CD4-positive, alpha-beta T cell (primary cell): ENCODE data around the gene ANKRD18B. TPM values are rescaled to one million over a fixed set of nuclear protein-coding genes. Genes with fewer than 3 reads are reported as not detected.
"Not testable (repeated sequence)": the region's sequence is repeated elsewhere in the genome, so short reads cannot be mapped to it uniquely, and the experiment has no call there.

Experiments used
- ATAC-seq: fragments of 200-7000 bp; cut with Tn5 transposase; one replicate; pipeline ENCODE4 v1.10.0; 2022; ENCODE audit warnings: mild to moderate bottlenecking; ENCODE audit not compliant: poor library complexity
- CTCF ChIA-PET: fragments of 350-600 bp; sonication (Branson Sonifier 250); formaldehyde crosslinking; loops from one replicate; lab custom pipeline; 2021; ENCODE audit warnings: antibody characterized with exemption, inconsistent platforms; lab: Charles Lee
- POLR2A ChIA-PET: fragments of 350-600 bp; sonication (Branson Sonifier 250); formaldehyde crosslinking; loops from one replicate; lab custom pipeline; 2021; ENCODE audit warnings: antibody characterized with exemption, inconsistent platforms; lab: Charles Lee
- DNase-seq, 14 experiments: peaks; one replicate each; pipeline ENCODE4 v3.0.0-alpha.2; 2013 to 2020; ENCODE audit warnings: mixed read lengths in 2 of 14
- H3K27ac ChIP-seq, 2 donors: one replicate each; pipeline versions ENCODE4 v1.5.1 to v1.7.0; 2013; ENCODE audit warnings: low read length in 2 of 2, low read depth in 1 of 2, mild to moderate bottlenecking in 1 of 2
- H3K27me3 ChIP-seq, 2 experiments: 1 replicate in 1 of 2; 2 replicates in 1 of 2; pipeline versions ENCODE4 v1.6.1 to v1.7.0; 2013; ENCODE audit warnings: low read length in 2 of 2, control low read depth in 1 of 2, mild to moderate bottlenecking in 1 of 2, moderate library complexity in 1 of 2; ENCODE audit not compliant: insufficient read depth in 2 of 2, control insufficient read depth in 1 of 2
- H3K36me3 ChIP-seq: one replicate; pipeline ENCODE4 v1.6.1; 2013; ENCODE audit warnings: low read length, control low read depth; ENCODE audit not compliant: insufficient read depth
- H3K4me1 ChIP-seq: one replicate; pipeline ENCODE4 v1.6.1; 2013; ENCODE audit warnings: low read length, control low read depth; ENCODE audit not compliant: insufficient read depth
- H3K4me3 ChIP-seq: one replicate; pipeline ENCODE4 v1.5.1; 2013; ENCODE audit warnings: mild to moderate bottlenecking, low read length, moderate library complexity
- H3K9me3 ChIP-seq, 2 experiments: 1 replicate in 1 of 2; 2 replicates in 1 of 2; pipeline versions ENCODE4 v1.6.1 to v1.7.0; 2013; ENCODE audit warnings: low read length in 2 of 2, mild to moderate bottlenecking in 2 of 2, control low read depth in 1 of 2, moderate library complexity in 1 of 2; ENCODE audit not compliant: control insufficient read depth in 1 of 2, insufficient read depth in 1 of 2
- H3K27ac Mint-ChIP-seq: one replicate; pipeline ENCODE4 v1.8.0; 2020; ENCODE audit warnings: mixed read lengths
- H3K27me3 Mint-ChIP-seq: one replicate; pipeline ENCODE4 v1.8.0; 2021; ENCODE audit warnings: mixed read lengths
- H3K36me3 Mint-ChIP-seq: one replicate; pipeline ENCODE4 v1.8.0; 2021; ENCODE audit warnings: low read depth, mixed read lengths
- H3K4me1 Mint-ChIP-seq: one replicate; pipeline ENCODE4 v1.8.0; 2021; ENCODE audit warnings: low read depth, mixed read lengths
- H3K4me3 Mint-ChIP-seq: one replicate; pipeline ENCODE4 v1.8.0; 2020; ENCODE audit warnings: mild to moderate bottlenecking, mixed read lengths
- H3K9me3 Mint-ChIP-seq: one replicate; pipeline ENCODE4 v1.8.0; 2020; ENCODE audit warnings: mixed read lengths
- intact Hi-C, 2 experiments: fragments of 100-400 bp; cut with DNase I in 1 of 2; cut with micrococcal nuclease in 1 of 2; formaldehyde crosslinking; loops; one replicate each; pipeline versions ENCODE4 v1.15.1 to v1.9.0; 2023 to 2025; cut with DNase I, micrococcal nuclease
- total RNA-seq, 174 experiments: library from RNA in 2 of 174; stranded (reverse) in 2 of 174; gene quantifications; one replicate each; pipeline ENCODE4 v1.2.3 and lab custom pipeline; 2021 to 2026
- TF ChIP-seq, protein P1 (sequence below): fragments of 200-600 bp; IDR thresholded peaks from one replicate; pipeline ENCODE4 v1.8.0; 2022; ENCODE audit warnings: antibody characterized with exemption, mild to moderate bottlenecking

The ANKRD18B gene
- total RNA-seq, 2 experiments from 2014 or later: 0.61 TPM; not detected in 1

DNA sequence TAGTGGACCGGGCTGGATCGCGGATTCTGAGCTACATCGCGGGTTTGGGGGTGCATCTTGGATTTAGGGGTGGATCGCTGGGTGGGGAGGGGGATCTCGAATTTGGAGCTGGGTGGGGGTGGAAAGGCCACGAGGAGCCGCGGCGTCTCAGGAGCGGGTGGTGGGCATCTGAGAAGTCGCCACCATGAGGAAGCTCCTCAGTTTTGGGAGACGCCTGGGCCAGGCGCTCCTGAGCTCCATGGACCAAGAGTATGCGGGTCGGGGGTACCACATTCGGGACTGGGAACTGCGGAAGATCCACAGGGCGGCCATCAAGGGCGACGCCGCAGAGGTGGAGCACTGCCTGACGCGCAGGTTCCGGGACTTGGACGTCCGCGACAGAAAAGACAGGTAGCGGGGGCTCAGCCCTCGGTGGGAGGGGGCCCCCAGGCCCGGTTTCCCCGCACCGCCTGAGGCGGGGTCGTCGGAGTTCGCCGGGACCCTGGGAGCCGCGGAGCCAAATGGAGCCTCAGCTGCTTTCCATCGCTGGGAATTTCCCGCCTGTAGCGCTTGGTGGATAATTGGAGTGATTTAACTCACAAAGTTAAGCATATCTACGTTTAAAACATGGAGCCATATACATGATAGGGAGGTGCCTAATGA is 376 bp downstream of the ANKRD18B start:
- intact Hi-C loops: no loop called here
- Histone ChIP-seq H3K27ac (no peak overlapping the region), H3K4me3 (peak overlapping the region; percentile 52), H3K9me3 (peaks cover 0 to 4% of the 10 kb centered on the region in 2 experiments), H3K27me3 (peaks cover 10 to 32% of the 10 kb centered on the region in 2 experiments), H3K36me3 (no peaks in the 10 kb centered on the region), H3K4me1 (peaks cover 14% of the 10 kb centered on the region)
- TF ChIP-seq, protein P1, sequence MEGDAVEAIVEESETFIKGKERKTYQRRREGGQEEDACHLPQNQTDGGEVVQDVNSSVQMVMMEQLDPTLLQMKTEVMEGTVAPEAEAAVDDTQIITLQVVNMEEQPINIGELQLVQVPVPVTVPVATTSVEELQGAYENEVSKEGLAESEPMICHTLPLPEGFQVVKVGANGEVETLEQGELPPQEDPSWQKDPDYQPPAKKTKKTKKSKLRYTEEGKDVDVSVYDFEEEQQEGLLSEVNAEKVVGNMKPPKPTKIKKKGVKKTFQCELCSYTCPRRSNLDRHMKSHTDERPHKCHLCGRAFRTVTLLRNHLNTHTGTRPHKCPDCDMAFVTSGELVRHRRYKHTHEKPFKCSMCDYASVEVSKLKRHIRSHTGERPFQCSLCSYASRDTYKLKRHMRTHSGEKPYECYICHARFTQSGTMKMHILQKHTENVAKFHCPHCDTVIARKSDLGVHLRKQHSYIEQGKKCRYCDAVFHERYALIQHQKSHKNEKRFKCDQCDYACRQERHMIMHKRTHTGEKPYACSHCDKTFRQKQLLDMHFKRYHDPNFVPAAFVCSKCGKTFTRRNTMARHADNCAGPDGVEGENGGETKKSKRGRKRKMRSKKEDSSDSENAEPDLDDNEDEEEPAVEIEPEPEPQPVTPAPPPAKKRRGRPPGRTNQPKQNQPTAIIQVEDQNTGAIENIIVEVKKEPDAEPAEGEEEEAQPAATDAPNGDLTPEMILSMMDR: no peak
- POLR2A ChIA-PET: interaction anchor here (0.9 kb wide), 1 partner anchor 51 kb away, joined by 4 read pairs; the partner anchor contains the start of gene NOL6
- H3K36me3 Mint-ChIP-seq: no peaks in the 10 kb centered on the region
- peak overlapping the region; percentile 87 for H3K4me3 Mint-ChIP-seq
- CTCF ChIA-PET: interaction anchor here (1.4 kb wide), 1 partner anchor 14 kb away, joined by 4 read pairs; no protein-coding TSS in a partner anchor
- DNase-seq (peak in 2 of 14 experiments; percentile 9 to 20), ATAC-seq (peak; percentile 34)
- peaks cover 10% of the 10 kb centered on the region for H3K4me1 Mint-ChIP-seq
- H3K27ac Mint-ChIP-seq: no peak overlapping the region
- no peaks in the 10 kb centered on the region for H3K9me3 Mint-ChIP-seq
- H3K27me3 Mint-ChIP-seq: peaks cover 78% of the 10 kb centered on the region

DNA sequence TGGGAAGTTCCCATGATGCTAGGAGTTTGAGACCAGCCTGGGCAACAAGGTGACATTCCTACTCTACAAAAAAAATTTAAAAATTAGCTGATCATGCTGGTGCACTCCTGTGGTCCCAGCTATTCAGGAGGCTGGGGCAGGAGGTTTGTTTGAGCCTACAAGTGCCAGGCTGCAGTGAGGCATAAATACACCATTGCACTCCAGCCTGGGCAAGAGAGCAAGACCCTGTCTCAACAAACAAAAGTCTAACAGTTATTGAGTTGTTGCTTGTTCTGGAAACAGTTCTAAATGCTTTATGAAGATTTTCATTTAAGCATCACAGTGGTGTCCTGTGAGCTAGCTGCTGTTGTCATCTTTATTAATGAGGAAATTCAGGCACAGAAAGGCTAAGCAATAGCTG is 4.0 kb downstream of the ANKRD18B start:
- Histone ChIP-seq H3K4me1 (peaks cover 14% of the 10 kb centered on the region), H3K27me3 (peaks cover 10 to 24% of the 10 kb centered on the region in 2 experiments)
- ATAC-seq, DNase-seq, H3K9me3 Mint-ChIP-seq, H3K4me3 ChIP-seq, intact Hi-C loops, H3K27ac ChIP-seq, H3K4me3 Mint-ChIP-seq, H3K36me3 ChIP-seq, H3K9me3 ChIP-seq, H3K36me3 Mint-ChIP-seq, H3K27ac Mint-ChIP-seq, CTCF ChIA-PET, POLR2A ChIA-PET: not testable (repeated sequence)
- H3K27me3 Mint-ChIP-seq: peaks cover 62% of the 10 kb centered on the region
- H3K4me1 Mint-ChIP-seq: peaks cover 10% of the 10 kb centered on the region

DNA sequence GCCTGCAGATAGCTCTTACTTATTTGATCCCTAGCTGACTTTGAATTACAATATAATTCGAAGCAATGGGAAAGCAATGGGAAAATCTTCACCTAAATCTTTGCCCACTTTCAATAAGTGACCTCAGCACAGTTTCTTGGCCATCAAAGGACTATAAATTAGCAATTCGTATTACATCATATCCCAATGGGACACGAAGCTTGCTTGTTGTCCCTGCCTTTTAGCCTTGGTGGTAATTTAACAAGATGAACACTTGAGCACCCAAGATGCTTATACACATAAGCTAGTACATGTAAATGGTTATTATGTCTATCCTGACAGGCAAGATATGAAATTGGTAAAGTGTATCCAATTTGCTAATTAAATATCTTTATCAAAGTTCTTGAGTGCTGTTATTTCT is 9.9 kb downstream of the ANKRD18B start:
- H3K4me1 Mint-ChIP-seq, H3K27ac Mint-ChIP-seq, H3K4me3 ChIP-seq, DNase-seq, POLR2A ChIA-PET, H3K36me3 ChIP-seq, H3K9me3 Mint-ChIP-seq, intact Hi-C loops, H3K9me3 ChIP-seq, H3K4me1 ChIP-seq, H3K36me3 Mint-ChIP-seq, ATAC-seq, H3K27me3 ChIP-seq, H3K4me3 Mint-ChIP-seq, H3K27ac ChIP-seq, CTCF ChIA-PET: not testable (repeated sequence)
- H3K27me3 Mint-ChIP-seq: peaks cover 21% of the 10 kb centered on the region

DNA sequence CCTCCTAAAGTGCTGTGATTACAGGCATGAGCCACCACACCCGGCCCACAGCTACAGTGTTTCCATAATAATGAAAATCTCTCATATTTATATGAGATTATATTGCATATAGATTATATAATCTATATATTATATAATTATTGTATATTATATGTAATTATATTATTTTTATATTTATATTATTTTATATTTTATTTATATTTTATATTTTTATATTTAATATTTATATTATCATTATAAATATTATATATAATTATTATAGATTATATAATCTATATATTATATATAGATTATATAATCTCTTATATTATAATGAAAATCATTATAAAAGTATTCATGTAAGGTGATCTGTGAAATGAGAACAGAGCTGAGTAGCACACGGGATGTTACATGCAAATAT is 11.5 kb downstream of the ANKRD18B start:
- no peak overlapping the region for H3K4me3 ChIP-seq
- no peak overlapping the region for H3K27ac ChIP-seq
- TF ChIP-seq, protein P1: no peak
- no peaks in the 10 kb centered on the region for H3K36me3 ChIP-seq
- Mint-ChIP-seq H3K9me3 (no peaks in the 10 kb centered on the region), H3K27ac (no peak overlapping the region), H3K4me1 (no peaks in the 10 kb centered on the region), H3K36me3 (no peaks in the 10 kb centered on the region), H3K4me3 (no peak overlapping the region), H3K27me3 (peaks cover 16% of the 10 kb centered on the region)
- intact Hi-C loops: no loop called here
- ChIA-PET POLR2A (no interaction called here), CTCF (no interaction called here)
- ATAC-seq (no peak), DNase-seq (no peak)
- H3K9me3 ChIP-seq: no peaks in the 10 kb centered on the region
- no peaks in the 10 kb centered on the region for H3K27me3 ChIP-seq
- no peaks in the 10 kb centered on the region for H3K4me1 ChIP-seq

DNA sequence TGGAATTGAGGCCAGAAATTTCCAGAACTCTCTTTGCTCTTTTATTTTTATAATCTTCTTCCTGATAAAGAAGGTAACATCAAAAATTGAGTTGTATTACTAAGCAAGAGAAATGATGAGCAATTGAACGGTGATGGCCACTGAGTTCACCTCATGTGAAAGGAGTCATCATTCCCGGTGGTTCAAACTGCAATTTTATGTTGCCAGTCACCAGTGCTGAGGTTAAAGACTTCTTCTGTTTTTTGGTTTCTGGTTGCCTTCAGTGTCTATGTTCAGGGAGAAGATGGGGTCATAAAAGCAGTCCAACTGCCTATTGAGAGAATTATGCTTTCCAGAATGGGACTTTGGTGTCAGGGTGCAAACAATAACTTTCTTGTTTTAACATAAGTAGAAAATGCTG is 19.4 kb downstream of the ANKRD18B start:
- H3K4me1 Mint-ChIP-seq, POLR2A ChIA-PET, intact Hi-C loops, H3K36me3 Mint-ChIP-seq, H3K27ac ChIP-seq, H3K36me3 ChIP-seq, ATAC-seq, H3K27ac Mint-ChIP-seq, DNase-seq, H3K9me3 Mint-ChIP-seq, H3K27me3 ChIP-seq, H3K4me1 ChIP-seq, H3K9me3 ChIP-seq, H3K4me3 ChIP-seq, H3K4me3 Mint-ChIP-seq, CTCF ChIA-PET: not testable (repeated sequence)
- H3K27me3 Mint-ChIP-seq: peaks cover 38% of the 10 kb centered on the region

DNA sequence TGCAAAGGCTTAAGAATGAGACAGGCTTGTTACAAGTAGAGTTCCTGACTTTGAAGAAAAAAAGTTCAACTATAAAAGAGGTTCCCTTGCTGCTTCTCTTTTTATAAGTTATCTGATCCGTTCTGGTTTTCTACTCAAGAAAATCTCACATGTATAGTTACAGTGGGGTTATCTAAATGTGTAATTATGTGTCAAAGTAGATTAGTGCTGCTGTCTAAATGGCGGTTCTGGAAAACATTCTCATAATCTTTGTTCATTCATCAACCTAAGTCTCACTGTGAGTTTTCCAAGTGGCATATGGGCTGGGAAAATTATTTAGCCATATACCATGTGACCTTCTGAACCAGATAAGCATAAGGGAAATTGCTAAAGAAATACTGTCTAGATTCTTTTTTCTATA is 21.7 kb downstream of the ANKRD18B start:
- POLR2A ChIA-PET, H3K4me1 ChIP-seq, ATAC-seq, H3K4me3 ChIP-seq, H3K9me3 Mint-ChIP-seq, CTCF ChIA-PET, H3K36me3 ChIP-seq, H3K4me3 Mint-ChIP-seq, DNase-seq, H3K27me3 ChIP-seq, H3K27ac Mint-ChIP-seq, intact Hi-C loops, H3K27ac ChIP-seq, H3K4me1 Mint-ChIP-seq, H3K9me3 ChIP-seq, H3K36me3 Mint-ChIP-seq: not testable (repeated sequence)
- peaks cover 48% of the 10 kb centered on the region for H3K27me3 Mint-ChIP-seq
